GM12878 (cell line): ENCODE measurements around the gene CFAP58. TPM values are rescaled to one million over a fixed set of nuclear protein-coding genes. Genes with fewer than 3 reads are reported as not detected.

Source experiments
- ATAC-seq: fragments of 200-7000 bp; cut with Tn5 transposase; 3 replicates; pipeline ENCODE4 v1.9.1; 2020; ENCODE audit warnings: mild to moderate bottlenecking, moderate library complexity
- BruUV-seq: library from RNA; stranded (reverse); fragments of 400-500 nt; replicated peaks from 2 replicates; lab custom pipeline; 2021; lab: Mats Ljungman, UMichigan
- CTCF ChIA-PET: fragments of 300-600 bp; sonication (Branson Sonifier 250); formaldehyde crosslinking; extraction: SDS; loops from one replicate; lab custom pipeline; 2021; ENCODE audit warnings: inconsistent platforms; lab: Yijun Ruan, JAX
- POLR2A ChIA-PET: fragments of 350-600 bp; formaldehyde crosslinking; extraction: SDS; loops from one replicate; lab custom pipeline; 2021; ENCODE audit warnings: inconsistent platforms; lab: Charles Lee
- RAD21 ChIA-PET: fragments of 300-600 bp; sonication (Branson Sonifier 250); formaldehyde crosslinking; loops from one replicate; lab custom pipeline; 2023; ENCODE audit warnings: antibody characterized with exemption; ENCODE audit not compliant: unreplicated experiment; lab: Charles Lee
- SMC1A ChIA-PET: fragments of 300-600 bp; sonication (Branson Sonifier 250); formaldehyde crosslinking; loops from one replicate; lab custom pipeline; 2023; ENCODE audit not compliant: unreplicated experiment, uncharacterized antibody; lab: Charles Lee
- DNase-seq: peaks from one replicate; pipeline ENCODE4 v3.0.0-alpha.2; 2011; ENCODE audit warnings: low read depth, low spot score
- FAIRE-seq: peaks from 3 replicates; lab custom pipeline; 2011; peaks lifted over from hg19 to GRCh38; lab: Jason Lieb, UNC
- H2AFZ ChIP-seq: 2 replicates; pipeline ENCODE4 v1.6.0; 2011; ENCODE audit warnings: low read depth, low read length, control low read depth; ENCODE audit not compliant: control insufficient read depth
- H3K27ac ChIP-seq: 2 replicates; pipeline ENCODE4 v1.5.1; 2011; ENCODE audit warnings: control low read depth; ENCODE audit not compliant: control insufficient read depth, insufficient read depth
- H3K27me3 ChIP-seq, 2 experiments: replicated peaks in 1 of 2; 2 replicates each; pipeline versions ENCODE4 v1.6.0 to v1.6.1; 2011; ENCODE audit warnings: low read length in 1 of 2; ENCODE audit not compliant: control insufficient read depth in 2 of 2, insufficient read depth in 2 of 2
- H3K36me3 ChIP-seq, 2 experiments: 2 replicates each; pipeline ENCODE4 v1.5.1; 2011; ENCODE audit warnings: low read length in 1 of 2; ENCODE audit not compliant: control insufficient read depth in 2 of 2, insufficient read depth in 2 of 2
- H3K4me1 ChIP-seq: 2 replicates; pipeline ENCODE4 v1.6.1; 2011; ENCODE audit warnings: mild to moderate bottlenecking, low read length, moderate library complexity, mixed read lengths; ENCODE audit not compliant: control insufficient read depth, insufficient read depth
- H3K4me2 ChIP-seq: 2 replicates; pipeline ENCODE4 v1.6.0; 2011; ENCODE audit warnings: control low read depth; ENCODE audit not compliant: control insufficient read depth, insufficient read depth
- H3K4me3 ChIP-seq: fragments of 200-600 bp; sonication (generic); 2 replicates; pipeline ENCODE4 v1.5.1; 2016
- H3K79me2 ChIP-seq: 2 replicates; pipeline ENCODE4 v1.6.0; 2011; ENCODE audit warnings: low read length; ENCODE audit not compliant: control insufficient read depth, insufficient read depth
- H3K9ac ChIP-seq: 2 replicates; pipeline ENCODE4 v1.8.0; 2011; ENCODE audit warnings: low read length, control low read depth, mixed read lengths; ENCODE audit not compliant: control insufficient read depth, insufficient read depth
- H3K9me3 ChIP-seq: replicated peaks from 3 replicates; pipeline ENCODE4 v1.5.1; 2011; ENCODE audit warnings: mild to moderate bottlenecking, low read length; ENCODE audit not compliant: control insufficient read depth, insufficient read depth
- H4K20me1 ChIP-seq: 2 replicates; pipeline ENCODE4 v1.6.0; 2011; ENCODE audit not compliant: control insufficient read depth, insufficient read depth
- BCLAF1 ChIP-seq: fragments of 450-650 bp; IDR thresholded peaks from 2 replicates; pipeline ENCODE4 v1.6.1; 2017; ENCODE audit warnings: antibody characterized with exemption, mild to moderate bottlenecking, moderate library complexity
- BHLHE40 ChIP-seq, 2 experiments: fragments of 450-650 bp in 1 of 2; IDR thresholded peaks; 2 replicates each; pipeline ENCODE4 v1.6.1; 2011 to 2017; ENCODE audit warnings: low read depth in 2 of 2, borderline replicate concordance in 1 of 2, improper control_type of control experiment in 1 of 2, low read length in 1 of 2, mild to moderate bottlenecking in 1 of 2
- CTCF ChIP-seq, 3 experiments: IDR thresholded peaks in 2 of 3; conservative IDR thresholded peaks in 1 of 3; 2 replicates each; pipeline ENCODE4 v1.5.1; 2011; ENCODE audit warnings: low read depth in 3 of 3, low read length in 3 of 3, mild to moderate bottlenecking in 3 of 3, control low read depth in 2 of 3, moderate library complexity in 2 of 3, inconsistent platforms in 1 of 3, mixed read lengths in 1 of 3; ENCODE audit not compliant: control insufficient read depth in 2 of 3, insufficient read depth in 1 of 3; ENCODE audit errors: extremely low read depth in 1 of 3
- EP300 ChIP-seq, 2 experiments: fragments of 150-350 bp in 1 of 2; IDR thresholded peaks; 2 replicates each; pipeline ENCODE4 v1.6.1; 2011 to 2012; ENCODE audit warnings: low read depth in 2 of 2, low read length in 2 of 2, borderline replicate concordance in 1 of 2, improper control_type of control experiment in 1 of 2, inconsistent platforms in 1 of 2; ENCODE audit not compliant: control insufficient read depth in 1 of 2
- FOS ChIP-seq: IDR thresholded peaks from 3 replicates; pipeline ENCODE4 v1.6.1; 2011; ENCODE audit warnings: borderline replicate concordance; ENCODE audit not compliant: insufficient read length; ENCODE audit errors: extremely low read depth
- NKRF ChIP-seq: fragments of 450-650 bp; conservative IDR thresholded peaks from 2 replicates; pipeline ENCODE4 v1.6.1; 2017; ENCODE audit warnings: mild to moderate bottlenecking, moderate library complexity
- SREBF2 ChIP-seq: IDR thresholded peaks from 2 replicates; pipeline ENCODE4 v1.6.1; 2012; ENCODE audit warnings: mild to moderate bottlenecking, low read length
- SRF ChIP-seq, 2 experiments: IDR thresholded peaks; 2 replicates each; pipeline ENCODE4 v1.6.1; 2011; ENCODE audit warnings: low read depth in 2 of 2, low read length in 2 of 2, mild to moderate bottlenecking in 1 of 2, moderate library complexity in 1 of 2
- WGBS: methylation state at CpG from one replicate; pipeline ENCODE4 v1.1.6; 2016; ENCODE audit warnings: low lambda C conversion rate; ENCODE audit not compliant: insufficient replicate concordance, insufficient coverage; ENCODE audit errors: missing lambda C conversion rate; 5-methylcytosine and 5-hydroxymethylcytosine counted together
- in situ Hi-C: fragments of 300-500 bp; cut with MboI; formaldehyde crosslinking; loops from 9 replicates; pipeline ENCODE4 v1.14.3; 2018; ENCODE audit warnings: mixed read lengths
- intact Hi-C: fragments of 100-400 bp; cut with micrococcal nuclease; formaldehyde crosslinking; loops from one replicate; pipeline ENCODE4 v1.14.2; 2022; ENCODE audit not compliant: unreplicated experiment
- polyA plus RNA-seq, 11 experiments: library from polyadenylated mRNA; depleted of rRNA in 4 of 11; unstranded in 6 of 11; stranded (reverse) in 5 of 11; fragments of >200 nt; fragmentation: Nextera tagmentation in 4 of 11; fragmentation: Illumina TruSeq in 1 of 11; extraction: Ambion mirVana in 4 of 11; extraction: Trizol in 1 of 11; gene quantifications; 1 replicate in 1 of 11; 2 replicates in 10 of 11; pipeline versions ENCODE4 v1.2.1 to v1.2.3, GENCODE V29; 2011 to 2016; ENCODE audit warnings: inconsistent platforms in 2 of 11, missing spikeins in 2 of 11, low read depth in 1 of 11
- total RNA-seq, 4 experiments: library from RNA; depleted of rRNA in 3 of 4; stranded (reverse); fragments of >200 nt in 3 of 4; fragmentation: Illumina TruSeq in 1 of 4; extraction: Trizol in 1 of 4; gene quantifications; 2 replicates each; pipeline versions ENCODE4 v1.2.1 to v1.2.3, GENCODE V29; 2013 to 2021
- TF ChIP-seq, protein P1 (sequence below): fragments of 450-650 bp; formaldehyde crosslinking; IDR thresholded peaks from 2 replicates; pipeline ENCODE4 v1.4.0; 2022; ENCODE audit warnings: mild to moderate bottlenecking, moderate library complexity
- TF ChIP-seq, protein P2 (sequence below): fragments of 450-650 bp; IDR thresholded peaks from 2 replicates; pipeline ENCODE4 v1.6.1; 2016; ENCODE audit warnings: mild to moderate bottlenecking

Gene CFAP58
- total and polyA plus RNA-seq, 10 of the 15 experiments (the other 5 are each of a cell fraction or from before 2014, with no cell fraction given), result 0.03 to 0.35 (median 0.21) TPM

GRCh38 chr10:104393387-104393786 is 39.8 kb downstream of the CFAP58 start:
- in situ Hi-C loops (no loop called here), intact Hi-C loops (no loop called here)
- H3K79me2 ChIP-seq, result no peaks in the 10 kb centered on the region
- FAIRE-seq (no peak), DNase-seq (no peak), ATAC-seq (no peak)
- H3K4me3 ChIP-seq, result no peak overlapping the region
- ChIA-PET CTCF (interaction anchor here (1.0 to 1.1 kb wide), 2 partner anchors 10 to 119 kb away, joined by 3 read pairs; no protein-coding TSS in a partner anchor), RAD21 (no interaction called here), SMC1A (interaction anchor here (1.6 kb wide), 1 partner anchor 42 kb away, joined by 4 read pairs; no protein-coding TSS in a partner anchor), POLR2A (no interaction called here)
- H3K36me3 ChIP-seq, result no peaks in the 10 kb centered on the region
- H4K20me1 ChIP-seq, result no peaks in the 10 kb centered on the region
- no TSS peak for BruUV-seq
- 0 out of 4 replicates have a peak, but pooled peaks cover 1 to 3% of the 10 kb centered on the region in 2 experiments for H3K27me3 ChIP-seq
- H3K9me3 ChIP-seq, result no peaks in the 10 kb centered on the region
- H3K4me2 ChIP-seq, result no peak overlapping the region
- no peaks in the 10 kb centered on the region for H3K4me1 ChIP-seq
- no peak overlapping the region for H3K9ac ChIP-seq
- no peak overlapping the region for H2AFZ ChIP-seq
- H3K27ac ChIP-seq, result no peak overlapping the region
- 32% methylated on average over 5 of the region's 5 CpGs for WGBS
- no peak for TF ChIP-seq SREBF2
- no peak for TF ChIP-seq EP300 (IDR thresholded peaks at IDR 0.05; ENCODE audit: borderline replicate concordance in 1 of 2, control insufficient read depth in 1 of 2, low read depth in 2 of 2, low read length in 2 of 2)
- TF ChIP-seq, protein P1, sequence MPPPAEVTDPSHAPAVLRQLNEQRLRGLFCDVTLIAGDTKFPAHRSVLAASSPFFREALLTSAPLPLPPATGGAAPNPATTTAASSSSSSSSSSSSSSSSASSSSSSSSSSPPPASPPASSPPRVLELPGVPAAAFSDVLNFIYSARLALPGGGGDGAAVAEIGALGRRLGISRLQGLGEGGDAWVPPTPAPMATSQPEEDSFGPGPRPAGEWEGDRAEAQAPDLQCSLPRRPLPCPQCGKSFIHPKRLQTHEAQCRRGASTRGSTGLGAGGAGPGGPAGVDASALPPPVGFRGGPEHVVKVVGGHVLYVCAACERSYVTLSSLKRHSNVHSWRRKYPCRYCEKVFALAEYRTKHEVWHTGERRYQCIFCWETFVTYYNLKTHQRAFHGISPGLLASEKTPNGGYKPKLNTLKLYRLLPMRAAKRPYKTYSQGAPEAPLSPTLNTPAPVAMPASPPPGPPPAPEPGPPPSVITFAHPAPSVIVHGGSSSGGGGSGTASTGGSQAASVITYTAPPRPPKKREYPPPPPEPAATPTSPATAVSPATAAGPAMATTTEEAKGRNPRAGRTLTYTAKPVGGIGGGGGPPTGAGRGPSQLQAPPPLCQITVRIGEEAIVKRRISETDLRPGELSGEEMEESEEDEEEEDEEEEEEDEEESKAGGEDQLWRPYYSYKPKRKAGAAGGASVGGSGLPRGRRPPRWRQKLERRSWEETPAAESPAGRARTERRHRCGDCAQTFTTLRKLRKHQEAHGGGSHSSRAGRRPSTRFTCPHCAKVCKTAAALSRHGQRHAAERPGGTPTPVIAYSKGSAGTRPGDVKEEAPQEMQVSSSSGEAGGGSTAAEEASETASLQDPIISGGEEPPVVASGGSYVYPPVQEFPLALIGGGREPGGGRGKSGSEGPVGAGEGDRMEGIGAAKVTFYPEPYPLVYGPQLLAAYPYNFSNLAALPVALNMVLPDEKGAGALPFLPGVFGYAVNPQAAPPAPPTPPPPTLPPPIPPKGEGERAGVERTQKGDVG (CRISPR knock-in tag), result no peak
- no peak for TF ChIP-seq FOS
- no peak for TF ChIP-seq NKRF
- no peak for TF ChIP-seq CTCF (IDR thresholded peaks at IDR 0.05 in 2 of 3, conservative IDR thresholded peaks at IDR 0.05 in 1 of 3; ENCODE audit: control insufficient read depth in 2 of 3, extremely low read depth in 1 of 3, insufficient read depth in 1 of 3, low read depth in 3 of 3, low read length in 3 of 3)
- no peak for TF ChIP-seq BHLHE40 (IDR thresholded peaks at IDR 0.05; ENCODE audit: borderline replicate concordance in 1 of 2, low read depth in 2 of 2, low read length in 1 of 2)
- no peak for TF ChIP-seq BCLAF1
- no peak for TF ChIP-seq SRF (IDR thresholded peaks at IDR 0.05; ENCODE audit: low read depth in 2 of 2, low read length in 2 of 2)
- TF ChIP-seq, protein P2, sequence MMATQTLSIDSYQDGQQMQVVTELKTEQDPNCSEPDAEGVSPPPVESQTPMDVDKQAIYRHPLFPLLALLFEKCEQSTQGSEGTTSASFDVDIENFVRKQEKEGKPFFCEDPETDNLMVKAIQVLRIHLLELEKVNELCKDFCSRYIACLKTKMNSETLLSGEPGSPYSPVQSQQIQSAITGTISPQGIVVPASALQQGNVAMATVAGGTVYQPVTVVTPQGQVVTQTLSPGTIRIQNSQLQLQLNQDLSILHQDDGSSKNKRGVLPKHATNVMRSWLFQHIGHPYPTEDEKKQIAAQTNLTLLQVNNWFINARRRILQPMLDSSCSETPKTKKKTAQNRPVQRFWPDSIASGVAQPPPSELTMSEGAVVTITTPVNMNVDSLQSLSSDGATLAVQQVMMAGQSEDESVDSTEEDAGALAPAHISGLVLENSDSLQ, result no peak
